ENCODE measurements around the gene RBFA. TPM values are rescaled to one million over a fixed set of nuclear protein-coding genes. Genes with fewer than 3 reads are reported as not detected.

RBFA gene
- total RNA-seq, 1 donor from 2014 or later, result 33.0 TPM

- Histone ChIP-seq H3K4me3 (ENCODE audit: low read depth, low read length) (no peak overlapping the region), H3K36me3 (ENCODE audit: control insufficient read depth, insufficient read depth, low read length) (no peaks in the 10 kb centered on the region), H3K27me3 (ENCODE audit: control insufficient read depth, insufficient read depth, low read length) (no peaks in the 10 kb centered on the region)
- no peak for DNase-seq (ENCODE audit: low read depth)
- TF ChIP-seq, protein P1, sequence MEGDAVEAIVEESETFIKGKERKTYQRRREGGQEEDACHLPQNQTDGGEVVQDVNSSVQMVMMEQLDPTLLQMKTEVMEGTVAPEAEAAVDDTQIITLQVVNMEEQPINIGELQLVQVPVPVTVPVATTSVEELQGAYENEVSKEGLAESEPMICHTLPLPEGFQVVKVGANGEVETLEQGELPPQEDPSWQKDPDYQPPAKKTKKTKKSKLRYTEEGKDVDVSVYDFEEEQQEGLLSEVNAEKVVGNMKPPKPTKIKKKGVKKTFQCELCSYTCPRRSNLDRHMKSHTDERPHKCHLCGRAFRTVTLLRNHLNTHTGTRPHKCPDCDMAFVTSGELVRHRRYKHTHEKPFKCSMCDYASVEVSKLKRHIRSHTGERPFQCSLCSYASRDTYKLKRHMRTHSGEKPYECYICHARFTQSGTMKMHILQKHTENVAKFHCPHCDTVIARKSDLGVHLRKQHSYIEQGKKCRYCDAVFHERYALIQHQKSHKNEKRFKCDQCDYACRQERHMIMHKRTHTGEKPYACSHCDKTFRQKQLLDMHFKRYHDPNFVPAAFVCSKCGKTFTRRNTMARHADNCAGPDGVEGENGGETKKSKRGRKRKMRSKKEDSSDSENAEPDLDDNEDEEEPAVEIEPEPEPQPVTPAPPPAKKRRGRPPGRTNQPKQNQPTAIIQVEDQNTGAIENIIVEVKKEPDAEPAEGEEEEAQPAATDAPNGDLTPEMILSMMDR (IDR thresholded peaks at IDR 0.05; ENCODE audit: insufficient read depth, low read length, poor library complexity, severe bottlenecking), result no peak
Measured at GRCh38 chr18:80068571-80069272, 34.5 kb downstream of the RBFA start.

- no peak overlapping the region for H3K4me3 ChIP-seq (ENCODE audit: low read depth, low read length)
- DNase-seq (ENCODE audit: low read depth), result no peak
- TF ChIP-seq, protein P1 (IDR thresholded peaks at IDR 0.05; ENCODE audit: insufficient read depth, low read length, poor library complexity, severe bottlenecking), result no peak
- no peaks in the 10 kb centered on the region for H3K36me3 ChIP-seq (ENCODE audit: control insufficient read depth, insufficient read depth, low read length)
- H3K27me3 ChIP-seq (ENCODE audit: control insufficient read depth, insufficient read depth, low read length), result no peaks in the 10 kb centered on the region
Measured at GRCh38 chr18:80070825-80071224, 36.6 kb downstream of the RBFA start.

- H3K27me3 ChIP-seq (ENCODE audit: control insufficient read depth, insufficient read depth, low read length), result no peaks in the 10 kb centered on the region
- TF ChIP-seq, protein P1 (IDR thresholded peaks at IDR 0.05; ENCODE audit: insufficient read depth, low read length, poor library complexity, severe bottlenecking), result no peak
- H3K4me3 ChIP-seq (ENCODE audit: low read depth, low read length), result no peak overlapping the region
- no peak for DNase-seq (ENCODE audit: low read depth)
- no peaks in the 10 kb centered on the region for H3K36me3 ChIP-seq (ENCODE audit: control insufficient read depth, insufficient read depth, low read length)
Measured at GRCh38 chr18:80074183-80074582, 39.9 kb downstream of the RBFA start.

DNA sequence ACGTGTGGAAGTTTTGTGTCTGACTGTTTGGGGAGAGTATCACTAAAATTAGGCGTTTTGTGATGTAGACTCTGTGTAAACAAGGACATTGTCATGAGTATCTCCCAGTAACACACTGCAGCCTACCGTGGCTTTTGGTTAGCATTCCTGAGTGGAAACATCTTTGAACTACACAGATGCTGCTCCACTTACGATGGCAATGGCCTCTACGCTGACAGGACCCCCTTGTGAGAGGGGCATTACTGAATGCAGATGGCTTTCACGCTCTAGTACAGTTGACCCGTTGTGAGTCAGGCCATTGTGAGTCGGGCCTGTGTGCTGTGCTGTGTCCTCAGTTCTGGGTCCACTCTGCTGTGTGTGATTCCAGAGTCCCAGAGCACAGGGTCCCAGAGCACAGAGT lies 40.5 kb downstream of the RBFA start:
- DNase-seq (ENCODE audit: low read depth), result no peak
- TF ChIP-seq, protein P1 (IDR thresholded peaks at IDR 0.05; ENCODE audit: insufficient read depth, low read length, poor library complexity, severe bottlenecking), result no peak
- no peaks in the 10 kb centered on the region for H3K27me3 ChIP-seq (ENCODE audit: control insufficient read depth, insufficient read depth, low read length)
- H3K4me3 ChIP-seq (ENCODE audit: low read depth, low read length), result no peak overlapping the region
- no peaks in the 10 kb centered on the region for H3K36me3 ChIP-seq (ENCODE audit: control insufficient read depth, insufficient read depth, low read length)

DNA sequence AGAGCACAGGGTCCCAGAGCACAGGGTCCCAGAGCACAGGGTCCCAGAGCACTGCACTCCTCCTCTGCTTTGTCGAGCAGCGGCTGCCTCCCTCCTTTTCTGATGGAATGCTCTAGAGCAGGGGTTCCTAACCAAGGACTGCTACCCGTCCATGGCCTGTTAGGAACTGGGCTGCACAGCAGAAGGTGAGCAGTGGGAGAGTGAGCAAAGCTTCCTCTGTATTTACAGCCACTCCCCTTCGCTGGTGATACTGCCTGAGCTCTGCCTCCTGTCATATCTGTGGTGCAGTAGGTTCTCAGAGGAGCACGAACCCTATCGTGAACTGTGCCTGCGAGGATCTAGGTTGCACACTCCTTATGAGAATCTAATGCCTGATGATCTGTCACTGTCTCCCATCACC lies 41.7 kb downstream of the RBFA start:
- H3K27me3 ChIP-seq (ENCODE audit: control insufficient read depth, insufficient read depth, low read length), result no peaks in the 10 kb centered on the region
- H3K36me3 ChIP-seq (ENCODE audit: control insufficient read depth, insufficient read depth, low read length), result no peaks in the 10 kb centered on the region
- TF ChIP-seq, protein P1 (IDR thresholded peaks at IDR 0.05; ENCODE audit: insufficient read depth, low read length, poor library complexity, severe bottlenecking), result no peak
- no peak overlapping the region for H3K4me3 ChIP-seq (ENCODE audit: low read depth, low read length)
- no peak for DNase-seq (ENCODE audit: low read depth)

DNA sequence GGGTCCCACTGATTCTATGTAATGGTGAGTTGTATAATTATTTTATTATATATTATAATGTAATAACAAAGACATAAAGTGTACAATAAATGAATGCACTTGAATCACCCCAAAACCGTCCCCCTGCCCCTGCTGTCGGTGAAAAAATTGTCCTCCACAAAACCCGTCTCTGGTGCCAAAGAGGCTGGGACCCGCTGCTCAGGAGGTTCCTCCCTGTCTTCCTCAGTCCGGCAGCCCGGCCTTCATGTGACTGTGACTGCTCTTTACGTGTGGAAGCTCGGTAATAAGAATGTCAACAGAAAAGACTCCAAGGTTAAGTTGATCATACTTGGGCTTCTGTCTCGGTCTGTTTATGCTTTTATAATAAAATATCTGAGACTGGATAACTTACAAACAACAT lies 42.1 kb downstream of the RBFA start:
- no peaks in the 10 kb centered on the region for H3K27me3 ChIP-seq (ENCODE audit: control insufficient read depth, insufficient read depth, low read length)
- no peak overlapping the region for H3K4me3 ChIP-seq (ENCODE audit: low read depth, low read length)
- H3K36me3 ChIP-seq (ENCODE audit: control insufficient read depth, insufficient read depth, low read length), result no peaks in the 10 kb centered on the region
- no peak for DNase-seq (ENCODE audit: low read depth)
- TF ChIP-seq, protein P1 (IDR thresholded peaks at IDR 0.05; ENCODE audit: insufficient read depth, low read length, poor library complexity, severe bottlenecking), result no peak
